ENCODE results near the gene SAG.

Gene SAG

DNA sequence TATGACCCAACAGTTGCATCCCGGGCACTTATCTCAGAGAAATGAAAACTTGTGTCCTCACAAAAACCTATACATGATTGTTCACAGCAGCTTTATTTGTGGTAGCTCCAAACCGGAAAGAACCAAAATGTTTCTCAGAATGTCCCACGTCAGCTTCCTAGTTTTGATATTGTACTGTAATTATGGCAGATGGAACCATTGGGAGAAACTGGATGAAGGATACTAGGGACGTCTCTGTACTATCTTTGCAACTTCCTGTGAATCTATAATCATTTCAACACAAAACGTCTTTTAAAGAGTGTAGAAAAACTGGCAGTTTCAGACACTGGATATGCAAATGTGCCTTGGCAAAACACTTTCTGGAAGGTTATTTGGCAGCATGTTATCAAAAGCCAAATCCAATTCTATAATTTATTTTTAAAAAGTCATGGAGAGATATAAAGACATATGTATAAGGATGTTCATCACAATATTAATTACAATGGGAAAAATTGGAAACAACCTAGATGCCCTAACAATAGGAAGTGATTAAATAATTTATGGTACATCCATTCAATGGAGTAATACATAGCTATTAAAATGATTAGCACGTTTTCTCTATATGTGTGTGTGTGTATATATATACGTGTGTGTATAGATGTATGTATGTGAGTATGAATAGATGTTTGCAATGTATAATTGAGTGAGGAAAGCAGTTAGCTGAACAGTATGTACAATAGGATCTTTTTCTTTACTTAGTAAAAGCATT lies 9.8 kb downstream of the SAG start:
- no peak for DNase-seq (ENCODE audit: low read depth)
- TF ChIP-seq CTCF (conservative IDR thresholded peaks at IDR 0.05; ENCODE audit: low read depth, low read length), result no peak

GRCh38 chr2:233319256-233319655 lies 11.6 kb downstream of the SAG start:
- no peak for DNase-seq (ENCODE audit: low read depth)
- H3K4me3 ChIP-seq (ENCODE audit: low read depth, low read length), result no peak overlapping the region
- TF ChIP-seq CTCF (conservative IDR thresholded peaks at IDR 0.05; ENCODE audit: low read depth, low read length), result no peak

More for the DNA sequence above, 9.8 kb downstream of the SAG start:
- no peak overlapping the region for H3K4me3 ChIP-seq (ENCODE audit: low read depth, low read length)

GRCh38 chr2:233320470-233320869 lies 12.9 kb downstream of the SAG start:
- no peak for DNase-seq (ENCODE audit: low read depth)
- no peak for TF ChIP-seq CTCF (conservative IDR thresholded peaks at IDR 0.05; ENCODE audit: low read depth, low read length)
- no peak overlapping the region for H3K4me3 ChIP-seq (ENCODE audit: low read depth, low read length)

GRCh38 chr2:233321166-233321565 lies 13.6 kb downstream of the SAG start:
- no peak overlapping the region for H3K4me3 ChIP-seq (ENCODE audit: low read depth, low read length)
- DNase-seq (ENCODE audit: low read depth), result no peak
- TF ChIP-seq CTCF (conservative IDR thresholded peaks at IDR 0.05; ENCODE audit: low read depth, low read length), result no peak

- no peak for DNase-seq (ENCODE audit: low read depth)
- TF ChIP-seq CTCF (conservative IDR thresholded peaks at IDR 0.05; ENCODE audit: low read depth, low read length), result no peak
- no peak overlapping the region for H3K4me3 ChIP-seq (ENCODE audit: low read depth, low read length)
Observed at GRCh38 chr2:233323851-233324250, 16.2 kb downstream of the SAG start.

DNA sequence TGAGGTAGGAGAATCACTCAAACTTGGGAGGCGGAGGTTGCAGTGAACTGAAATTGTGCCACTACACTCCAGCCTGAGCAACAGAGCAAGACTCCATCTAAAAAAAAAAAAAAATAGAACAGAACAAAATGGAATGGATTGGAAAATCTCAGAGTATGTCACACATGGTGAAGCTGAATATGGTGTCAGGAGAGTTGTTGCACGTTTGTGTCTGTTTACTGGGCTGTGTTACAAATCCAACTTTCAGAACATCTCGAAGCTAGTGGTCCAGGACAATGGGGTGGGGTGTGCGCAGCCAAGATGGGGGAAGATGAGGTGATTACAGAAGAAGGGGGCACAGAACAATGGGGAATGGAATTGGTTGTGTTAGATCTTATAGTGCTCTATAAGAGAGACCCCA lies 17.6 kb downstream of the SAG start:
- H3K4me3 ChIP-seq (ENCODE audit: low read depth, low read length), result no peak overlapping the region
- no peak for DNase-seq (ENCODE audit: low read depth)
- no peak for TF ChIP-seq CTCF (conservative IDR thresholded peaks at IDR 0.05; ENCODE audit: low read depth, low read length)

DNA sequence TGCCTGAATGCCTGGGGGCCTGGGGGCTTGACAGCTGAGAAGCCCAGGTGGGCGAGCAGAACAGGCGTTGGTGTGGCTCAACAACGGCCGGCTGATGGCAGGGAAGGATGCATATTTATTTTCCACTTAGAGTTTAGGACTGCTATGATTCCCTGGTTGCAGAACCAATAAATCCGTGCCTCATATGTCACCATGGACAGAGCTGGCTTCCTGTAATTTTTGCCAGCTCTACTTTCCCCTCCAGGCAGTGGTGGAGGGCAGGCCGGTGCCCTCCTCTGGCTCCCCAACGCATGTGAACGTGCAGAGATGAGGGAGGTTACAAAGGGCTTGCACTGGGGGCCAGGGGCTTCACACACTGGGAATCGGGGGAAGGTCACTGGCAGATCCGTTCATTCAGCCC lies 18.2 kb downstream of the SAG start:
- no peak for DNase-seq (ENCODE audit: low read depth)
- no peak overlapping the region for H3K4me3 ChIP-seq (ENCODE audit: low read depth, low read length)
- TF ChIP-seq CTCF (conservative IDR thresholded peaks at IDR 0.05; ENCODE audit: low read depth, low read length), result no peak

Measured in choroid plexus epithelial cell (primary cell).